ENCODE measurements around the gene SIRPB2.

SIRPB2 gene

DNA sequence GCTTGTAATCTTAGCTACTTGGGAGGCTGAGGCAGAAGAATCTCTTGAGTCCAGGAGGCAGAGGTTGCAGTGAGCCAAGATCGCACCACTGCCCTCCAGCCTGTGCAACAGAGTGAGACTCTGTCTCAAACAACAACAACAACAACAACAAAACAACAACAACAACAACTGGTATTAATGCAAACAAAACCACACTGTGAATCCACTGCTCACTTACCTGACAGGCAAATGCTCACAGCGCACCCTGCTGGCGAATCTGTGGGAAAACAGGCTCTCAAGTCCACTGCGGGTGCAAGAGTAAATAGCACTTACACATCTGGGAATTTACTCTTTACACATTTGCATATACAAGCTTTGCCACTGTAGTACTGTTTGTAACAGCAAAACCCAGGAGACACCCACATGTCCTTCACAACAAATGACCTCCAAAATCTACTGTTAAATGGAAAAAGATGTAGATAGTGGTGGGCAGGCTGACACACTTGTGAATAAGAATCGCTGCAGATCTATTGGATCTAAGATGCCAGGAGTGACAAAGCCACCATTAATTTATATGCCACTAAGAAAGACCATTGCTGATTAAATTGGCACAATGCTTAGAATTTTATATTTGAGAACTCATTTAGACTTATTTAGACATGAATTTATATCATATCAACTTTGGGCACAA lies 53.9 kb downstream of the SIRPB2 start:
- peak; percentile 33 for DNase-seq

GRCh38 chr20:1436263-1436662 lies 55.0 kb downstream of the SIRPB2 start:
- DNase-seq = no peak

DNA sequence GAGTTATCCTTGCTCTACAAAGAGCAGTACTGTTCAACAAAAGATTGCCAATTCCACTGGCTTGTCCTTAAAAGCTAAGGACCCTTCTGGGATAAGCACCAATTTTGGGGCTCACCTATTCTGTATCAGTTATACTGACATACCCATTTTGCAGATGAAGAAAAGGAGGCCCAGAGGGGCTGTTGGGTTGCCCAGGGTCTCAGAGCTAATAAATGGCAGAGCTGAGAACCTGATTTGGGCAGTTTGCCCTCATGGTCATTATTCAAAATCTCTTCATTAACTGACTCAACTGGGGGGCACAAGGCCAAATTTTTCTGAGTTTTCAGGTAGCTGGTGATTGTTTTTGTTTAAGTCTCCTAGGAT lies 55.9 kb downstream of the SIRPB2 start:
- no peak for DNase-seq

GRCh38 chr20:1434571-1435336 lies 56.5 kb downstream of the SIRPB2 start:
- DNase-seq = peak; percentile 73

- DNase-seq = no peak
Observed at GRCh38 chr20:1431158-1431557, 60.1 kb downstream of the SIRPB2 start.

DNA sequence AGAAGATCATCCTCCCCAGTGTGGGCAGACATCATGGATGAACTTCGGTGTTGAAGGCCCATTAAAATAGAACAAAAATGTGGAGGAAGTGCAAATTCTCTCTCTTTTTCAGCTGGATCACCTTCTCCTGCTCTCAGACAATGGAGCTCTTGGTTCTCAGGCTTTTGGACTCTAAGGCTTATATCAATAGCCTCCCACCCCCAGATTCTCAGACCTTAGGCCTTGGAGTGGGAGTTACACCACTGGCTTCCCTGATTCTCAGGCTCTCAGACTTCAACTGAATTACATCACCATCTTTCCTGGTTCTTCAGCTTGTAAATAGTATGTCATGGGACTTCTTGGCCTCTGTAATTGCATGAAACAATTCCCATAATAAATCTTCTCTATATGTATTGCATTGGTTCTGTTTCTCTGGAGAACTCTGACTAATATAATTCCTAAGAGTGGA lies 61.2 kb downstream of the SIRPB2 start:
- DNase-seq = no peak

GRCh38 chr20:1429143-1429728 lies 62.0 kb downstream of the SIRPB2 start:
- no peak for DNase-seq

GRCh38 chr20:1427457-1428054 lies 63.7 kb downstream of the SIRPB2 start:
- DNase-seq = no peak

- no peak for DNase-seq
Observed at GRCh38 chr20:1426231-1426849, 64.9 kb downstream of the SIRPB2 start.

All from GF-D8 (cell line).